SK-N-SH (cell line): ENCODE data around the gene MAPK14. TPM values are rescaled to one million over a fixed set of nuclear protein-coding genes. Genes with fewer than 3 reads are reported as not detected.
"Not testable (repeated sequence)": the region's sequence is repeated elsewhere in the genome, so short reads cannot be mapped to it uniquely, and the experiment has no call there.

Experiments used
- CTCF ChIA-PET: fragments of 300-600, 350-600 bp; formaldehyde crosslinking; extraction: SDS; loops from one replicate; lab custom pipeline; 2021; lab: Yijun Ruan, JAX
- POLR2A ChIA-PET: fragments of 350-600 bp; sonication (Branson Sonifier 250); formaldehyde crosslinking; extraction: SDS; loops from one replicate; lab custom pipeline; 2020; ENCODE audit warnings: antibody characterized with exemption, inconsistent platforms; lab: Yijun Ruan, JAX
- DNase-seq: peaks from one replicate; pipeline ENCODE4 v3.0.0; 2012
- H2AFZ ChIP-seq: fragments of 200-600 bp; sonication (generic); 2 replicates; pipeline ENCODE4 v1.8.1; 2016; ENCODE audit warnings: antibody characterized with exemption, mild to moderate bottlenecking, low read depth
- H3F3A ChIP-seq: fragments of 200-600 bp; sonication (generic); replicated peaks from 2 replicates; pipeline ENCODE3; 2016; ENCODE audit warnings: antibody characterized with exemption, mild to moderate bottlenecking; ENCODE audit not compliant: insufficient read depth
- H3K27ac ChIP-seq, 2 experiments: fragments of 200-500 bp in 1 of 2; fragments of 200-600 bp in 1 of 2; sonication (Bioruptor generic) in 1 of 2; sonication (generic), shearing (Covaris generic) in 1 of 2; 2 replicates each; pipeline versions ENCODE4 v1.5.1 to v1.6.1; 2014 to 2016; ENCODE audit warnings: low read depth in 2 of 2, inconsistent platforms in 1 of 2, low read length in 1 of 2, mild to moderate bottlenecking in 1 of 2, mixed read lengths in 1 of 2
- H3K27me3 ChIP-seq: fragments of 200-600 bp; sonication (generic), shearing (Covaris generic); 2 replicates; pipeline ENCODE4 v1.6.1; 2016; ENCODE audit warnings: mixed run types; ENCODE audit not compliant: insufficient read depth
- H3K36me3 ChIP-seq, 2 experiments: fragments of 200-500 bp in 1 of 2; fragments of 200-600 bp in 1 of 2; sonication (Bioruptor generic) in 1 of 2; sonication (generic) in 1 of 2; replicated peaks in 1 of 2; 2 replicates each; pipeline versions ENCODE3 to v1.5.1; 2014 to 2016; ENCODE audit warnings: low read length in 1 of 2, mild to moderate bottlenecking in 1 of 2; ENCODE audit not compliant: insufficient read depth in 2 of 2, control insufficient read depth in 1 of 2
- H3K4me1 ChIP-seq, 2 experiments: fragments of 200-500 bp in 1 of 2; fragments of 200-600 bp in 1 of 2; sonication (Bioruptor generic) in 1 of 2; sonication (generic), shearing (Covaris generic) in 1 of 2; 2 replicates each; pipeline versions ENCODE4 v1.5.1 to v1.6.1; 2014 to 2016; ENCODE audit warnings: low read depth in 1 of 2, low read length in 1 of 2, mixed run types in 1 of 2; ENCODE audit not compliant: insufficient read depth in 2 of 2, control insufficient read depth in 1 of 2
- H3K4me2 ChIP-seq: fragments of 200-600 bp; sonication (generic), shearing (Covaris generic); 2 replicates; pipeline ENCODE4 v1.6.1; 2017; ENCODE audit warnings: mixed run types
- H3K4me3 ChIP-seq, 2 experiments: fragments of 200-500 bp in 1 of 2; fragments of 200-600 bp in 1 of 2; sonication (Bioruptor generic) in 1 of 2; sonication (generic), shearing (Covaris generic) in 1 of 2; 2 replicates each; pipeline versions ENCODE4 v1.5.1 to v1.8.1; 2014 to 2016; ENCODE audit warnings: low read depth in 2 of 2, inconsistent platforms in 1 of 2, low read length in 1 of 2, mild to moderate bottlenecking in 1 of 2, mixed read lengths in 1 of 2, moderate library complexity in 1 of 2
- H3K79me2 ChIP-seq: fragments of 200-600 bp; sonication (generic); 2 replicates; pipeline ENCODE4 v1.8.1; 2017; ENCODE audit warnings: mild to moderate bottlenecking; ENCODE audit not compliant: insufficient read depth
- H3K9ac ChIP-seq: fragments of 200-600 bp; sonication (generic); 2 replicates; pipeline ENCODE4 v1.6.1; 2017; ENCODE audit warnings: mixed run types
- H3K9me2 ChIP-seq: fragments of 200-600 bp; sonication (generic); 2 replicates; pipeline ENCODE4 v1.6.1; 2017; ENCODE audit warnings: mixed run types
- H3K9me3 ChIP-seq: fragments of 200-600 bp; sonication (generic); 2 replicates; pipeline ENCODE4 v1.6.1; 2017; ENCODE audit warnings: mixed run types, mild to moderate bottlenecking, moderate library complexity
- H4K20me1 ChIP-seq: fragments of 200-600 bp; sonication (generic); 2 replicates; pipeline ENCODE4 v1.6.1; 2017; ENCODE audit warnings: mild to moderate bottlenecking, mixed run types; ENCODE audit not compliant: insufficient read depth
- EP300 ChIP-seq, 2 experiments: IDR thresholded peaks; 2 replicates each; pipeline versions ENCODE4 v1.4.0 to v1.6.1; 2012; ENCODE audit warnings: borderline replicate concordance in 1 of 2, low read depth in 1 of 2, low read length in 1 of 2
- FOXJ3 ChIP-seq: sonication (generic); formaldehyde crosslinking; IDR thresholded peaks from 2 replicates; pipeline ENCODE4 v1.5.1; 2020; ENCODE audit warnings: mild to moderate bottlenecking, missing genetic modification reagents
- GABPA ChIP-seq: IDR thresholded peaks from 2 replicates; pipeline ENCODE4 v1.4.0; 2012; ENCODE audit warnings: low read depth, mild to moderate bottlenecking
- JUND ChIP-seq: IDR thresholded peaks from 2 replicates; pipeline ENCODE4 v1.4.0; 2012
- MEF2A ChIP-seq: IDR thresholded peaks from 2 replicates; pipeline ENCODE4 v1.4.0; 2012; ENCODE audit warnings: low read depth, borderline replicate concordance
- RXRA ChIP-seq: IDR thresholded peaks from 2 replicates; pipeline ENCODE4 v1.4.0; 2012; ENCODE audit warnings: low read depth, mild to moderate bottlenecking, borderline replicate concordance
- TAF1 ChIP-seq: IDR thresholded peaks from 2 replicates; pipeline ENCODE4 v1.6.1; 2012; ENCODE audit warnings: low read depth, mild to moderate bottlenecking, low read length, moderate library complexity, borderline replicate concordance
- WGBS: methylation state at CpG from one replicate; pipeline ENCODE4 v1.1.6; 2017; ENCODE audit warnings: low lambda C conversion rate; 5-methylcytosine and 5-hydroxymethylcytosine counted together
- polyA plus RNA-seq, 3 experiments: library from polyadenylated mRNA; depleted of rRNA; stranded (reverse); fragments of >200 nt; gene quantifications; 2 replicates each; pipeline ENCODE4 v1.2.3, GENCODE V29; 2012
- TF ChIP-seq, protein P1 (sequence below): IDR thresholded peaks from 2 replicates; pipeline ENCODE4 v1.4.0; 2012; ENCODE audit warnings: low read depth, borderline replicate concordance

Gene MAPK14
- polyA plus RNA-seq, 1 of the 3 experiments (the other 2 are of a cell fraction) = 19.8 TPM

DNA sequence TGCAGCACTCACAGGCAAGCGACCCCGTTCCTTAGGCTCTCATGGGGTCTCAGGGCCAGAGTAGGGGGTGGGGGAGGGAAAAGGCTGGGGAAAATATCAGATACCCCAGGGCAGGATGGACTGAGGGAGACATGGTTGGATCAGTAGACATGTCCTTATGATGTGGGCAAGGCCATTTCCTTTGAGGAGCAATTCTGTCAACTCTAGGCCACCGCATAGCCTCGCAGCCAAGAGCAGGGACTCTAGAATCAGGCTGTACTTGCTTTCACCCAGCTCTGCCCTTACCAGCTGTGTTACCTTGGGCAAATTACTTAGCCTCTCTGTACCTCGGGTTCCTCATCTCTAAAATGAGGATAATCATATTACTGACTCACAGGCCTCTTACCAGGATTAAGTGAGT is 100.5 kb downstream of the MAPK14 start:
- H3K27ac ChIP-seq = peak overlapping the region in 1 of 2 experiments; percentile 45; a peak in 2 of 4 replicates
- no peak overlapping the region for H3K9ac ChIP-seq
- DNase-seq = no peak
- no peaks in the 10 kb centered on the region for H4K20me1 ChIP-seq
- peak overlapping the region; percentile 32; the same call in 1 of the 2 replicates for H3K4me2 ChIP-seq
- H3K9me2 ChIP-seq = no peaks in the 10 kb centered on the region
- H3K27me3 ChIP-seq = no peaks in the 10 kb centered on the region
- ChIA-PET POLR2A (interaction anchor here (0.7 kb wide), 1 partner anchor 23 kb away, joined by 3 read pairs; no protein-coding TSS in a partner anchor), CTCF (no interaction called here)
- no peak overlapping the region for H2AFZ ChIP-seq
- no peaks in the 10 kb centered on the region for H3K9me3 ChIP-seq
- no peaks in the 10 kb centered on the region for H3K79me2 ChIP-seq
- H3K4me3 ChIP-seq = no peak overlapping the region
- peaks cover 17 to 37% of the 10 kb centered on the region in 2 experiments for H3K4me1 ChIP-seq
- H3K36me3 ChIP-seq = no peaks in the 10 kb centered on the region
- peaks cover 4% of the 10 kb centered on the region for H3F3A ChIP-seq
- TF ChIP-seq GABPA (no peak), RXRA (no peak)
- 67% methylated on average over 3 of the region's 5 CpGs for WGBS

DNA sequence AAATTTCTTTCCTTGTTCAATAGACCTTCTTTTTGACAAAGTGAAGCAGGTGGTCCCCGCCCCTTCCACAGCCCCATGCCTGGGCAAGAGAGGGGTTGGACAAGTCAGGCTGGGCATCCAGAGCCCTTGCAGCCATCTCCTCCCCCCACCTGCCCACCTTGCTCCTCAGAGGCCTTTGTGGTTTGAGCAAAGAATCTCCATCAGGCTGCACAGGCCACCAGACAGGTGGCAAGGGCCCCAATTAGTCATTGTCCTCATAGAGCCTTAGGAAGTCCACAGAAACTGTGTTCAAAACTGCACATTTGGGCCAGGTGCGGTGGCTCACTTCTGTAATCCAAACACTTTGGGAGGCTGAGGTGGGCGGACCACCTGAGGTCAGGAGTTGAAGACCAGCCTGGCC is 101.2 kb downstream of the MAPK14 start:
- no peaks in the 10 kb centered on the region for H3K36me3 ChIP-seq
- ChIA-PET POLR2A (no interaction called here), CTCF (interaction anchor here (1.9 kb wide), 1 partner anchor 34 kb away, joined by 7 read pairs; no protein-coding TSS in a partner anchor)
- H3K9me3 ChIP-seq = no peaks in the 10 kb centered on the region
- no peak overlapping the region for H2AFZ ChIP-seq
- no peak overlapping the region for H3K4me3 ChIP-seq
- no peak overlapping the region; a peak in 1 of 4 replicates for H3K27ac ChIP-seq
- no peak overlapping the region for H3K9ac ChIP-seq
- peaks cover 17 to 42% of the 10 kb centered on the region in 2 experiments for H3K4me1 ChIP-seq
- no peaks in the 10 kb centered on the region for H4K20me1 ChIP-seq
- no peaks in the 10 kb centered on the region for H3K79me2 ChIP-seq
- WGBS = 100% methylated on average over 2 of the region's 3 CpGs
- no peaks in the 10 kb centered on the region for H3K27me3 ChIP-seq
- TF ChIP-seq JUND (no peak), FOXJ3 (CRISPR knock-in tag) (no peak), TAF1 (no peak), MEF2A (no peak), GABPA (no peak), EP300 (IDR thresholded peaks at IDR 0.05; ENCODE audit: borderline replicate concordance in 1 of 2, low read depth in 1 of 2, low read length in 1 of 2) (no peak)
- TF ChIP-seq, protein P1, sequence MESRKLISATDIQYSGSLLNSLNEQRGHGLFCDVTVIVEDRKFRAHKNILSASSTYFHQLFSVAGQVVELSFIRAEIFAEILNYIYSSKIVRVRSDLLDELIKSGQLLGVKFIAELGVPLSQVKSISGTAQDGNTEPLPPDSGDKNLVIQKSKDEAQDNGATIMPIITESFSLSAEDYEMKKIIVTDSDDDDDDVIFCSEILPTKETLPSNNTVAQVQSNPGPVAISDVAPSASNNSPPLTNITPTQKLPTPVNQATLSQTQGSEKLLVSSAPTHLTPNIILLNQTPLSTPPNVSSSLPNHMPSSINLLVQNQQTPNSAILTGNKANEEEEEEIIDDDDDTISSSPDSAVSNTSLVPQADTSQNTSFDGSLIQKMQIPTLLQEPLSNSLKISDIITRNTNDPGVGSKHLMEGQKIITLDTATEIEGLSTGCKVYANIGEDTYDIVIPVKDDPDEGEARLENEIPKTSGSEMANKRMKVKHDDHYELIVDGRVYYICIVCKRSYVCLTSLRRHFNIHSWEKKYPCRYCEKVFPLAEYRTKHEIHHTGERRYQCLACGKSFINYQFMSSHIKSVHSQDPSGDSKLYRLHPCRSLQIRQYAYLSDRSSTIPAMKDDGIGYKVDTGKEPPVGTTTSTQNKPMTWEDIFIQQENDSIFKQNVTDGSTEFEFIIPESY = no peak
- no peak for DNase-seq
- H3K9me2 ChIP-seq = no peaks in the 10 kb centered on the region
- H3K4me2 ChIP-seq = no peak overlapping the region
- no peaks in the 10 kb centered on the region for H3F3A ChIP-seq

DNA sequence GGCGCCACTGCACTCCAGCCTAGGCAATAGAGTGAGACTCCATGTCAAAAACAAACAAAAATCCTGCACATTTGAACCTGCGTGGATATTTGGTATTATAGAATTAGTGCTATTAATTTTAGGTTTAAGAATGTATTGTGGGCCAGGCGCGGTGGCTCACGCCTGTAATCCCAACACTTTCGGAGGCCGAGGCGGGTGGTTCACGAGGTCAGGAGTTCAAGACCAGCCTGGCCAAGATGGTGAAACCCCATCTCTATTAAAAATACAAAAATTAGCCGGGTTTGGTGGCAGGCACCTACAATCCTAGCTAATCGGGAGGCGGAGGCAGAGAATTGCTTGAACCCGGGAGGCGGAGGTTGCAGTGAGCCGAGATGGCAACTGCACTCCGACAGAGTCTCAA is 101.7 kb downstream of the MAPK14 start:
- DNase-seq, H3K9me2 ChIP-seq, H3K4me3 ChIP-seq, POLR2A ChIA-PET, H3F3A ChIP-seq, H3K27me3 ChIP-seq, H3K9ac ChIP-seq, H3K79me2 ChIP-seq, H3K4me2 ChIP-seq, H3K9me3 ChIP-seq, H3K36me3 ChIP-seq, H4K20me1 ChIP-seq, H2AFZ ChIP-seq, H3K27ac ChIP-seq: not testable (repeated sequence)
- CTCF ChIA-PET = interaction anchor here (1.9 kb wide), 1 partner anchor 34 kb away, joined by 7 read pairs; no protein-coding TSS in a partner anchor
- H3K4me1 ChIP-seq = peaks cover 17 to 42% of the 10 kb centered on the region in 2 experiments
- WGBS = 95% methylated on average over 16 of the region's 16 CpGs
